ENCODE results near the gene VWA2. TPM values are rescaled to one million over a fixed set of nuclear protein-coding genes. Genes with fewer than 3 reads are reported as not detected.

Gene VWA2
- total RNA-seq, 1 donor from 2014 or later = 2.2 TPM

- TF ChIP-seq, protein P1, sequence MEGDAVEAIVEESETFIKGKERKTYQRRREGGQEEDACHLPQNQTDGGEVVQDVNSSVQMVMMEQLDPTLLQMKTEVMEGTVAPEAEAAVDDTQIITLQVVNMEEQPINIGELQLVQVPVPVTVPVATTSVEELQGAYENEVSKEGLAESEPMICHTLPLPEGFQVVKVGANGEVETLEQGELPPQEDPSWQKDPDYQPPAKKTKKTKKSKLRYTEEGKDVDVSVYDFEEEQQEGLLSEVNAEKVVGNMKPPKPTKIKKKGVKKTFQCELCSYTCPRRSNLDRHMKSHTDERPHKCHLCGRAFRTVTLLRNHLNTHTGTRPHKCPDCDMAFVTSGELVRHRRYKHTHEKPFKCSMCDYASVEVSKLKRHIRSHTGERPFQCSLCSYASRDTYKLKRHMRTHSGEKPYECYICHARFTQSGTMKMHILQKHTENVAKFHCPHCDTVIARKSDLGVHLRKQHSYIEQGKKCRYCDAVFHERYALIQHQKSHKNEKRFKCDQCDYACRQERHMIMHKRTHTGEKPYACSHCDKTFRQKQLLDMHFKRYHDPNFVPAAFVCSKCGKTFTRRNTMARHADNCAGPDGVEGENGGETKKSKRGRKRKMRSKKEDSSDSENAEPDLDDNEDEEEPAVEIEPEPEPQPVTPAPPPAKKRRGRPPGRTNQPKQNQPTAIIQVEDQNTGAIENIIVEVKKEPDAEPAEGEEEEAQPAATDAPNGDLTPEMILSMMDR (IDR thresholded peaks at IDR 0.05; ENCODE audit: insufficient read depth, low read length, poor library complexity, severe bottlenecking) = no peak
- Histone ChIP-seq H3K36me3 (ENCODE audit: control insufficient read depth, insufficient read depth, low read length) (peaks cover 2% of the 10 kb centered on the region), H3K4me3 (ENCODE audit: low read depth, low read length) (no peak overlapping the region), H3K27me3 (ENCODE audit: control insufficient read depth, insufficient read depth, low read length) (no peaks in the 10 kb centered on the region)
- DNase-seq (ENCODE audit: low read depth) = no peak
These were observed 80.6 kb downstream of the VWA2 start for GRCh38 chr10:114319406-114320248.

GRCh38 chr10:114320249-114321116, 81.4 kb downstream of the VWA2 start:
- TF ChIP-seq, protein P1 (IDR thresholded peaks at IDR 0.05; ENCODE audit: insufficient read depth, low read length, poor library complexity, severe bottlenecking) = no peak

GRCh38 chr10:114322344-114322743, 83.3 kb downstream of the VWA2 start:
- H3K4me3 ChIP-seq (ENCODE audit: low read depth, low read length) = no peak overlapping the region
- H3K27me3 ChIP-seq (ENCODE audit: control insufficient read depth, insufficient read depth, low read length) = no peaks in the 10 kb centered on the region
- TF ChIP-seq, protein P1 (IDR thresholded peaks at IDR 0.05; ENCODE audit: insufficient read depth, low read length, poor library complexity, severe bottlenecking) = no peak
- H3K36me3 ChIP-seq (ENCODE audit: control insufficient read depth, insufficient read depth, low read length) = peaks cover 2% of the 10 kb centered on the region
- no peak for DNase-seq (ENCODE audit: low read depth)

More at GRCh38 chr10:114320249-114321116, 81.4 kb downstream of the VWA2 start:
- Histone ChIP-seq H3K4me3 (ENCODE audit: low read depth, low read length) (no peak overlapping the region), H3K27me3 (ENCODE audit: control insufficient read depth, insufficient read depth, low read length) (no peaks in the 10 kb centered on the region), H3K36me3 (ENCODE audit: control insufficient read depth, insufficient read depth, low read length) (peaks cover 2% of the 10 kb centered on the region)
- peak; percentile 44 for DNase-seq (ENCODE audit: low read depth)

- no peak for DNase-seq (ENCODE audit: low read depth)
- TF ChIP-seq, protein P1 (IDR thresholded peaks at IDR 0.05; ENCODE audit: insufficient read depth, low read length, poor library complexity, severe bottlenecking) = no peak
- H3K4me3 ChIP-seq (ENCODE audit: low read depth, low read length) = no peak overlapping the region
- no peaks in the 10 kb centered on the region for H3K27me3 ChIP-seq (ENCODE audit: control insufficient read depth, insufficient read depth, low read length)
- peaks cover 2% of the 10 kb centered on the region for H3K36me3 ChIP-seq (ENCODE audit: control insufficient read depth, insufficient read depth, low read length)
These were observed 84.0 kb downstream of the VWA2 start for GRCh38 chr10:114323023-114323422.

GRCh38 chr10:114326795-114327194, 87.7 kb downstream of the VWA2 start:
- Histone ChIP-seq H3K4me3 (ENCODE audit: low read depth, low read length) (no peak overlapping the region), H3K27me3 (ENCODE audit: control insufficient read depth, insufficient read depth, low read length) (no peaks in the 10 kb centered on the region), H3K36me3 (ENCODE audit: control insufficient read depth, insufficient read depth, low read length) (peaks cover 2% of the 10 kb centered on the region)
- TF ChIP-seq, protein P1 (IDR thresholded peaks at IDR 0.05; ENCODE audit: insufficient read depth, low read length, poor library complexity, severe bottlenecking) = no peak
- DNase-seq (ENCODE audit: low read depth) = no peak
